ENCODE data around the gene WDR41.
"Not testable (repeated sequence)": the region's sequence is repeated elsewhere in the genome, so short reads cannot be mapped to it uniquely, and the experiment has no call there.

WDR41 gene

GRCh38 chr5:77402796-77403195 lies 89.3 kb downstream of the WDR41 start:
- no peaks in the 10 kb centered on the region for H3K9me3 ChIP-seq (ENCODE audit: control insufficient read depth, insufficient read depth, low read length)
- no peaks in the 10 kb centered on the region for H3K4me1 ChIP-seq (ENCODE audit: insufficient read depth, low read length)
- no peak overlapping the region for H3K9ac ChIP-seq (ENCODE audit: low read depth, low read length)
- no peaks in the 10 kb centered on the region for H3K36me3 ChIP-seq (ENCODE audit: insufficient read depth, low read length)

GRCh38 chr5:77400645-77401044 lies 91.5 kb downstream of the WDR41 start:
- Histone ChIP-seq H3K9me3 (ENCODE audit: control insufficient read depth, insufficient read depth, low read length) (no peaks in the 10 kb centered on the region), H3K9ac (ENCODE audit: low read depth, low read length) (no peak overlapping the region), H3K36me3 (ENCODE audit: insufficient read depth, low read length) (no peaks in the 10 kb centered on the region), H3K4me1 (ENCODE audit: insufficient read depth, low read length) (peaks cover 4% of the 10 kb centered on the region; the same call in 1 of the 2 replicates)

GRCh38 chr5:77398896-77399295 lies 93.2 kb downstream of the WDR41 start:
- H3K9me3 ChIP-seq (ENCODE audit: control insufficient read depth, insufficient read depth, low read length), result no peaks in the 10 kb centered on the region
- no peaks in the 10 kb centered on the region for H3K36me3 ChIP-seq (ENCODE audit: insufficient read depth, low read length)
- H3K4me1 ChIP-seq (ENCODE audit: insufficient read depth, low read length), result peaks cover 4% of the 10 kb centered on the region; the same call in 1 of the 2 replicates
- no peak overlapping the region for H3K9ac ChIP-seq (ENCODE audit: low read depth, low read length)

- Histone ChIP-seq H3K4me1 (ENCODE audit: insufficient read depth, low read length) (peaks cover 4% of the 10 kb centered on the region; the same call in 1 of the 2 replicates), H3K9me3 (ENCODE audit: control insufficient read depth, insufficient read depth, low read length) (no peaks in the 10 kb centered on the region), H3K9ac (ENCODE audit: low read depth, low read length) (no peak overlapping the region), H3K36me3 (ENCODE audit: insufficient read depth, low read length) (no peaks in the 10 kb centered on the region)
Observed at GRCh38 chr5:77398458-77398857, 93.7 kb downstream of the WDR41 start.

- H3K36me3 ChIP-seq (ENCODE audit: insufficient read depth, low read length), result no peaks in the 10 kb centered on the region
- no peaks in the 10 kb centered on the region for H3K9me3 ChIP-seq (ENCODE audit: control insufficient read depth, insufficient read depth, low read length)
- peaks cover 4% of the 10 kb centered on the region; the same call in 1 of the 2 replicates for H3K4me1 ChIP-seq (ENCODE audit: insufficient read depth, low read length)
- no peak overlapping the region for H3K9ac ChIP-seq (ENCODE audit: low read depth, low read length)
Observed at GRCh38 chr5:77397686-77398292, 94.3 kb downstream of the WDR41 start.

DNA sequence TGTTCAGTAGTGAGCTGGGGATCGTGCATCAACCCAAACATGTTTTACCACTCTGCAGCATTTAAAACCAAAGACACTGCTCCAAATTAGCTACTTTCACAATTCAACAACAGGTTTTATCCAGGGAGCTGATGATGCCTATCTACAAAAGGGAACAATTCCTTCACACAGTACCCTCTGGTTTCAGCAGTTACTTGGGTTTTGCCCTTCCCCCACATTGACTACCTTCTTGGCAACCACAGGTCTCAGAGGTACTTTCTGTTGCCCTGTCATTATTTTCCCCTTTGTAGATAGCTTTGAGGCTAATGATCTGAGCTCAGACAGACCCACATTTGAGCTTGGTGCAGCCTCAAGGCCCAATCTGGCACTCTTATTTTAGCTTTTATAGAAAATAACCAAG lies 96.1 kb downstream of the WDR41 start:
- Histone ChIP-seq H3K9me3 (ENCODE audit: control insufficient read depth, insufficient read depth, low read length) (no peaks in the 10 kb centered on the region), H3K36me3 (ENCODE audit: insufficient read depth, low read length) (no peaks in the 10 kb centered on the region), H3K4me1 (ENCODE audit: insufficient read depth, low read length) (peaks cover 4% of the 10 kb centered on the region; the same call in 1 of the 2 replicates)

GRCh38 chr5:77394064-77394715 lies 97.9 kb downstream of the WDR41 start:
- Histone ChIP-seq H3K36me3 (ENCODE audit: insufficient read depth, low read length) (no peaks in the 10 kb centered on the region), H3K9ac (ENCODE audit: low read depth, low read length) (no peak overlapping the region), H3K4me1 (ENCODE audit: insufficient read depth, low read length) (peaks cover 4% of the 10 kb centered on the region; the same call in 1 of the 2 replicates), H3K9me3 (ENCODE audit: control insufficient read depth, insufficient read depth, low read length) (no peaks in the 10 kb centered on the region)

More for the DNA sequence above, 96.1 kb downstream of the WDR41 start:
- H3K9ac ChIP-seq (ENCODE audit: low read depth, low read length), result no peak overlapping the region

- peaks cover 4% of the 10 kb centered on the region; the same call in 1 of the 2 replicates for H3K4me1 ChIP-seq (ENCODE audit: insufficient read depth, low read length)
- no peaks in the 10 kb centered on the region for H3K9me3 ChIP-seq (ENCODE audit: control insufficient read depth, insufficient read depth, low read length)
- H3K36me3 ChIP-seq (ENCODE audit: insufficient read depth, low read length), result no peaks in the 10 kb centered on the region
- no peak overlapping the region for H3K9ac ChIP-seq (ENCODE audit: low read depth, low read length)
Observed at GRCh38 chr5:77391240-77391765, 100.8 kb downstream of the WDR41 start.

DNA sequence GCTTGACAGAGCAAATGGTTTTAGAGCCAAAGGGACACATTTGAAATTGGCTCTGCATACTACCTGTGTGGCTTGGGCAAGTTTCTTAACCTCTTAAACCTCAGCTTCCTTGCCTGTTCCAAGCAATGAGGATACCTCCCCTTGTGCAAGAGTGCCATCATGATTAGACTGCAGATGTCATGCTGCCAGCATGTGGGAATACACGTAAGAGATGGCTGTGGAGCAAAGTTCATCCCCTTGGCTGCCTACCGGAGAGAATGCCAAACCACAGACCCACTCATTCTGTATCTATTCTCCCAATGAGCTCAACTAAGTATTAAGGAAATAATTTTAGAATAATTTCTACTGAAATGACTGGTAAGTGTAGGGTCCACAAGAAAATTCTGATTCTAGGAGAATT lies 101.3 kb downstream of the WDR41 start:
- Histone ChIP-seq H3K9me3 (ENCODE audit: control insufficient read depth, insufficient read depth, low read length) (no peaks in the 10 kb centered on the region), H3K4me1 (ENCODE audit: insufficient read depth, low read length) (peaks cover under 1% of the 10 kb centered on the region; the same call in 1 of the 2 replicates), H3K9ac (ENCODE audit: low read depth, low read length) (no peak overlapping the region), H3K36me3 (ENCODE audit: insufficient read depth, low read length) (no peaks in the 10 kb centered on the region)

GRCh38 chr5:77390221-77390620 lies 101.9 kb downstream of the WDR41 start:
- no peak overlapping the region for H3K9ac ChIP-seq (ENCODE audit: low read depth, low read length)
- H3K36me3 ChIP-seq (ENCODE audit: insufficient read depth, low read length), result no peaks in the 10 kb centered on the region
- no peaks in the 10 kb centered on the region; the same call in 1 of the 2 replicates for H3K4me1 ChIP-seq (ENCODE audit: insufficient read depth, low read length)
- no peaks in the 10 kb centered on the region for H3K9me3 ChIP-seq (ENCODE audit: control insufficient read depth, insufficient read depth, low read length)

- Histone ChIP-seq H3K9ac (ENCODE audit: low read depth, low read length) (no peak overlapping the region), H3K9me3 (ENCODE audit: control insufficient read depth, insufficient read depth, low read length) (no peaks in the 10 kb centered on the region), H3K4me1 (ENCODE audit: insufficient read depth, low read length) (no peaks in the 10 kb centered on the region; the same call in 1 of the 2 replicates), H3K36me3 (ENCODE audit: insufficient read depth, low read length) (no peaks in the 10 kb centered on the region)
Observed at GRCh38 chr5:77389746-77390145, 102.4 kb downstream of the WDR41 start.

DNA sequence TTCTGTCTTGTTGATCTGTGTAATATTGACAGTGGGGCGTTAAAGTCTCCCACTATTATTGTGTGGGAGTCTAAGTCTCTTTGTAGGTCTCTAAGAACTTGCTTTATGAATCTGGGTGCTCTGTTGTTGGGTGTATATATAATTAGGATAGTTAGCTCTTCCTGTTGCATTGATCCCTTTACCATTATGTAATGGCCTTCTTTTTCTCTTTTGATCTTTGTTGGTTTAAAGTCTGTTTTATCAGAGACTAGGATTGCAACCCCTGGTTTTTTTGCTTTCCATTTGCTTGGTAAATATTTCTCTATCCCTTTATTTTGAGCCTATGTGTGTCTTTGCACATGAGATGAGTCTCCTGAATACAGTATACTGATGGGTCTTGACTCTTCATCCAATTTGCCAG lies 105.8 kb downstream of the WDR41 start:
- H3K9me3 ChIP-seq (ENCODE audit: control insufficient read depth, insufficient read depth, low read length); H3K9ac ChIP-seq (ENCODE audit: low read depth, low read length); H3K4me1 ChIP-seq (ENCODE audit: insufficient read depth, low read length); H3K36me3 ChIP-seq (ENCODE audit: insufficient read depth, low read length): not testable (repeated sequence)

DNA sequence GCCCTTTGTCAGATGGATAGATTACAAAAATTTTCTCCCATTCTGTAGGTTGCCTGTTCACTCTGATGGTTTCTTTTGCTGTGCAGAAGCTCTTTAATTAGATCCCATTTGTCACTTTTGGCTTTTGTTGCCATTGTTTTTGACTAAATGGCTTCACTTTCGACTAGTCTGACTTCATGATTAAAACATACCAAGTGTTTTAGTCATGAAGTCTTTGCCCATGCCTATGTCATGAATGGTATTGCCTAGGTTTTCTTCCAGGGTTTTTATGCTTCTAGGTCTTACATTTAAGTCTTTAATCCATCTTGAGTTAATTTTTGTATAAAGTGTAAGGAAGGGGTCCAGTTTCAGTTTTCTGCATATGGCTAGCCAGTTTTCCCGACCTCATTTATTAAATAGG lies 108.8 kb downstream of the WDR41 start:
- H3K4me1 ChIP-seq (ENCODE audit: insufficient read depth, low read length), result not testable (repeated sequence)

More for the DNA sequence above, 108.8 kb downstream of the WDR41 start:
- not testable (repeated sequence) for H3K36me3 ChIP-seq (ENCODE audit: insufficient read depth, low read length); H3K9me3 ChIP-seq (ENCODE audit: control insufficient read depth, insufficient read depth, low read length); H3K9ac ChIP-seq (ENCODE audit: low read depth, low read length)
